GM08714 (cell line): ENCODE results near the gene OCA2.

Experiments used
- H3K4me3 ChIP-seq: fragments of 200-500 bp; sonication (Bioruptor generic); 2 replicates; pipeline ENCODE4 v1.5.1; 2014; ENCODE audit warnings: mild to moderate bottlenecking, low read length, inconsistent platforms
- ZNF274 ChIP-seq: IDR thresholded peaks from 2 replicates; pipeline ENCODE4 v1.6.1; 2012; ENCODE audit warnings: mild to moderate bottlenecking, low read depth, low read length

The OCA2 gene

GRCh38 chr15:28113394-28114113 lies 14.4 kb upstream of the OCA2 start:
- no peak for TF ChIP-seq ZNF274
- H3K4me3 ChIP-seq: no peak overlapping the region

- no peak for TF ChIP-seq ZNF274
- no peak overlapping the region for H3K4me3 ChIP-seq
Measured at GRCh38 chr15:28112962-28113361, 13.8 kb upstream of the OCA2 start.

- no peak overlapping the region for H3K4me3 ChIP-seq
- no peak for TF ChIP-seq ZNF274
Measured at GRCh38 chr15:28112101-28112760, 13.1 kb upstream of the OCA2 start.

- TF ChIP-seq ZNF274: no peak
Measured at GRCh38 chr15:28111543-28111942, 12.4 kb upstream of the OCA2 start.

GRCh38 chr15:28110481-28110881 lies 11.4 kb upstream of the OCA2 start:
- H3K4me3 ChIP-seq: no peak overlapping the region
- TF ChIP-seq ZNF274: no peak

More at GRCh38 chr15:28111543-28111942, 12.4 kb upstream of the OCA2 start:
- H3K4me3 ChIP-seq: no peak overlapping the region

GRCh38 chr15:28109626-28110455 lies 10.7 kb upstream of the OCA2 start:
- H3K4me3 ChIP-seq: no peak overlapping the region
- TF ChIP-seq ZNF274: no peak

GRCh38 chr15:28107904-28108275 lies 8.8 kb upstream of the OCA2 start:
- H3K4me3 ChIP-seq: no peak overlapping the region
- no peak for TF ChIP-seq ZNF274

GRCh38 chr15:28107111-28107903 lies 8.2 kb upstream of the OCA2 start:
- no peak for TF ChIP-seq ZNF274
- H3K4me3 ChIP-seq: peak overlapping the region; percentile 44; the same call in 1 of the 2 replicates

- H3K4me3 ChIP-seq: peak overlapping the region; percentile 44; the same call in 1 of the 2 replicates
- no peak for TF ChIP-seq ZNF274
Measured at GRCh38 chr15:28106294-28107110, 7.4 kb upstream of the OCA2 start.

GRCh38 chr15:28105793-28106192 lies 6.7 kb upstream of the OCA2 start:
- no peak overlapping the region for H3K4me3 ChIP-seq
- no peak for TF ChIP-seq ZNF274

- no peak overlapping the region for H3K4me3 ChIP-seq
- no peak for TF ChIP-seq ZNF274
Measured at GRCh38 chr15:28105224-28105791, 6.2 kb upstream of the OCA2 start.

GRCh38 chr15:28104326-28104725 lies 5.2 kb upstream of the OCA2 start:
- H3K4me3 ChIP-seq: no peak overlapping the region
- no peak for TF ChIP-seq ZNF274

GRCh38 chr15:28103831-28104230 lies 4.7 kb upstream of the OCA2 start:
- H3K4me3 ChIP-seq: no peak overlapping the region
- TF ChIP-seq ZNF274: no peak

GRCh38 chr15:28101983-28102441 lies 2.9 kb upstream of the OCA2 start:
- TF ChIP-seq ZNF274: no peak
- H3K4me3 ChIP-seq: no peak overlapping the region
